HCT116 (cell line): ENCODE results near the gene FNDC11. TPM values are rescaled to one million over a fixed set of nuclear protein-coding genes. Genes with fewer than 3 reads are reported as not detected.

Source experiments
- ATAC-seq: fragments of 200-7000 bp; cut with Tn5 transposase; 2 replicates; pipeline ENCODE4 v1.9.1; 2020; ENCODE audit warnings: mild to moderate bottlenecking, moderate library complexity
- BruUV-seq: library from RNA; stranded (reverse); fragments of 400-500 nt; replicated peaks from 2 replicates; lab custom pipeline; 2021; lab: Mats Ljungman, UMichigan
- CTCF ChIA-PET: fragments of 300-600 bp; sonication (Branson Sonifier 250); formaldehyde crosslinking; loops from one replicate; lab custom pipeline; 2021; ENCODE audit warnings: antibody characterized with exemption; lab: Charles Lee
- POLR2A ChIA-PET: fragments of 300-600, 350-600 bp; sonication (Branson Sonifier 250); formaldehyde crosslinking; loops from one replicate; lab custom pipeline; 2021; ENCODE audit warnings: antibody characterized with exemption; lab: Charles Lee
- RAD21 ChIA-PET, 2 experiments: fragments of 300-600 bp; sonication (Branson Sonifier 250); formaldehyde crosslinking; loops; one replicate each; lab custom pipeline; 2023; ENCODE audit warnings: low total read pairs in 2 of 2; ENCODE audit not compliant: uncharacterized antibody in 2 of 2, unreplicated experiment in 2 of 2, low non-redundant PET in 1 of 2; lab: Charles Lee
- DNase-seq: peaks from one replicate; pipeline ENCODE4 v3.0.0-alpha.2; 2010; ENCODE audit warnings: low read depth, low spot score
- H2AFZ ChIP-seq: fragments of 200-600 bp; shearing (Covaris generic), sonication (generic); 2 replicates; pipeline ENCODE4 v1.6.1; 2017; ENCODE audit warnings: low read depth, mixed run types, mixed read lengths, antibody characterized with exemption, low read length; ENCODE audit not compliant: poor library complexity, severe bottlenecking
- H3K27ac ChIP-seq: 2 replicates; pipeline ENCODE4 v1.5.1; 2012; ENCODE audit warnings: low read depth, low read length
- H3K27me3 ChIP-seq: fragments of 200-600 bp; sonication (generic); 2 replicates; pipeline ENCODE4 v1.6.1; 2016; ENCODE audit warnings: mixed run types, low read length, mixed read lengths; ENCODE audit not compliant: insufficient read depth
- H3K36me3 ChIP-seq, 2 experiments: fragments of 200-500 bp in 1 of 2; fragments of 200-600 bp in 1 of 2; sonication (Bioruptor generic) in 1 of 2; sonication (generic) in 1 of 2; 2 replicates each; pipeline versions ENCODE4 v1.5.1 to v1.6.1; 2014 to 2016; ENCODE audit warnings: low read length in 2 of 2, inconsistent platforms in 1 of 2, mixed read lengths in 1 of 2, mixed run types in 1 of 2; ENCODE audit not compliant: insufficient read depth in 2 of 2, control insufficient read depth in 1 of 2
- H3K4me1 ChIP-seq, 2 experiments: fragments of 200-600 bp in 1 of 2; sonication (generic) in 1 of 2; 2 replicates each; pipeline versions ENCODE4 v1.5.1 to v1.6.1; 2012 to 2017; ENCODE audit warnings: low read length in 2 of 2, inconsistent platforms in 1 of 2, mild to moderate bottlenecking in 1 of 2, mixed read lengths in 1 of 2, mixed run types in 1 of 2, moderate library complexity in 1 of 2; ENCODE audit not compliant: insufficient read depth in 2 of 2, control insufficient read depth in 1 of 2
- H3K4me2 ChIP-seq: fragments of 200-600 bp; sonication (generic); 2 replicates; pipeline ENCODE4 v1.6.1; 2017; ENCODE audit warnings: mixed run types, low read length, mixed read lengths
- H3K4me3 ChIP-seq, 2 experiments: fragments of 200-600 bp in 1 of 2; sonication (generic) in 1 of 2; replicated peaks in 1 of 2; 2 replicates each; pipeline ENCODE4 v1.5.1; 2011 to 2016; ENCODE audit warnings: low read length in 2 of 2, control low read depth in 1 of 2, low read depth in 1 of 2, mild to moderate bottlenecking in 1 of 2, mixed read lengths in 1 of 2, mixed run types in 1 of 2
- H3K79me2 ChIP-seq: fragments of 200-600 bp; sonication (generic); 2 replicates; pipeline ENCODE4 v1.6.1; 2017; ENCODE audit warnings: mild to moderate bottlenecking, mixed run types, low read length, moderate library complexity, mixed read lengths; ENCODE audit not compliant: insufficient read depth
- H3K9ac ChIP-seq: fragments of 200-600 bp; sonication (generic); 2 replicates; pipeline ENCODE4 v1.6.1; 2016; ENCODE audit warnings: low read length, mixed read lengths
- H3K9me2 ChIP-seq: fragments of 200-600 bp; sonication (generic), shearing (Covaris generic); 2 replicates; pipeline ENCODE4 v1.6.1; 2017; ENCODE audit warnings: mixed run types, mild to moderate bottlenecking, moderate library complexity; ENCODE audit not compliant: insufficient read depth
- H3K9me3 ChIP-seq, 2 experiments: fragments of 200-500 bp in 1 of 2; fragments of 200-600 bp in 1 of 2; sonication (Bioruptor generic) in 1 of 2; sonication (generic) in 1 of 2; 2 replicates each; pipeline ENCODE4 v1.6.1; 2014 to 2017; ENCODE audit warnings: low read length in 2 of 2, mixed read lengths in 2 of 2, inconsistent platforms in 1 of 2, low read depth in 1 of 2, mild to moderate bottlenecking in 1 of 2, mixed run types in 1 of 2, moderate library complexity in 1 of 2; ENCODE audit not compliant: control insufficient read depth in 1 of 2, insufficient read depth in 1 of 2
- H4K20me1 ChIP-seq: fragments of 200-600 bp; sonication (generic), shearing (Covaris generic); 2 replicates; pipeline ENCODE4 v1.6.1; 2017; ENCODE audit warnings: mixed run types, mild to moderate bottlenecking, moderate library complexity; ENCODE audit not compliant: insufficient read depth
- CBX3 ChIP-seq: IDR thresholded peaks from 2 replicates; pipeline ENCODE4 v1.6.1; 2012; ENCODE audit warnings: low read depth
- CEBPB ChIP-seq: IDR thresholded peaks from 2 replicates; pipeline ENCODE4 v1.6.1; 2012; ENCODE audit warnings: low read depth
- FOSL1 ChIP-seq: IDR thresholded peaks from 2 replicates; pipeline ENCODE4 v1.6.1; 2012; ENCODE audit warnings: low read depth
- POLR2A ChIP-seq: IDR thresholded peaks from 2 replicates; pipeline ENCODE4 v1.7.0; 2011; ENCODE audit warnings: borderline replicate concordance; ENCODE audit not compliant: insufficient read depth, insufficient read length; ENCODE audit errors: extremely low read depth
- RAD21 ChIP-seq: IDR thresholded peaks from 2 replicates; pipeline ENCODE4 v1.6.1; 2012; ENCODE audit warnings: low read depth, mild to moderate bottlenecking
- SIN3A ChIP-seq: IDR thresholded peaks from 2 replicates; pipeline ENCODE4 v1.6.1; 2012; ENCODE audit warnings: low read depth
- SP1 ChIP-seq: IDR thresholded peaks from 2 replicates; pipeline ENCODE4 v1.6.1; 2012; ENCODE audit warnings: low read depth
- TCF7L2 ChIP-seq: IDR thresholded peaks from 2 replicates; pipeline ENCODE4 v1.7.0; 2011; ENCODE audit warnings: borderline replicate concordance, inconsistent platforms; ENCODE audit not compliant: insufficient read depth, insufficient read length; ENCODE audit errors: extremely low read depth
- YY1 ChIP-seq: IDR thresholded peaks from 2 replicates; pipeline ENCODE4 v1.6.1; 2011; ENCODE audit warnings: low read length, low read depth, moderate library complexity, mild to moderate bottlenecking; ENCODE audit not compliant: insufficient replicate concordance; ENCODE audit errors: extremely low read depth
- ZNF274 ChIP-seq: fragments of 200-500 bp; sonication (Bioruptor generic); IDR thresholded peaks from 2 replicates; pipeline ENCODE4 v1.6.1; 2014; ENCODE audit warnings: mild to moderate bottlenecking, low read depth, low read length, inconsistent platforms
- intact Hi-C: fragments of 100-400 bp; cut with micrococcal nuclease; formaldehyde crosslinking; loops from 2 replicates; pipeline ENCODE4 v1.10.0; 2022
- total RNA-seq: library from RNA; stranded (reverse); gene quantifications from one replicate; pipeline ENCODE4 v1.2.1, GENCODE V29; 2021; ENCODE audit not compliant: unreplicated experiment

FNDC11 gene
- total RNA-seq, 1 experiment from 2014 or later: 5.5 TPM

DNA sequence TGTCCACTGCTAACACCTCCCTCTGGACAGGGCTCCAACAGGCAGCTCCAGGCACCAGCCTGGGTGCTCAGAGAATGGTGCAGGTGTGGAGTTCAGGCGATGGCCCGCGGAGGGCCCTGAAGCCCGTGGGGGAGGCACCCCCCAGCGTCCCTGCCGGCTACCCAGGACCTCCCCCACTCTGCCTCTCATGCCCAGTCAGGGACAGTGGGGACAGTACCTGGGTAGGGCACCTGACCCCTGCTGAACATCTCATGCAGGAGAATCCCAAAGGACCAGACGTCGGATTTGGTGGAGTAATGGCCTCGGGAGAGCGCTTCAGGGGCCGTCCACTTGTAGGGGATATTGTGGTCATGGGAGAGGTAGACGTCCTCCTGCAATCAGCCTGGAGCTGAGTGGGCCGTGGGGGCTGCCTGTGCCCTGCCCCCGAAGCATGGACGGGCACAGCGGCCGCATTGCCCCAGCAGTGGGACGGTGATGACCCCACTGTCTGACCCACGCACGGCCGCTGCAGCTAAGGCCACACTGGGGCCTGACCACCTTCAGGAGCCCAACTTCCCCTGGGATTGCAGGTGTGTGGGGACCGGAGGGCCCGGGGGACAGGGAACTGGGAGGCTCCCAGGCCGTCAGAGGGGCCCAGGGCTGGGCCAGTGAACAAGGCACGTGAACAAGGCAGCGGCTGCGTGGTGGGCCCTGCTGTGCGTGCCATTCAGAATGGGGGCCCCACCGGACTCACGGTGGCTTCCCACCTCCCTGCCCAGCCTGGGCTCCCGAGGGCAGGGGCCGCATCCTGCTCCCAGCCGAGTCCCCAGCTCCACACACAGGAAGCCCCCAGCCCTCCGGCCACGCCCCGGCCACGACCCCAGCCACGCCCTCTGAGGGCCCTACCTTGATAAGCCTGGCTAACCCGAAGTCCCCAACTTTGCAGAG is 23.8 kb upstream of the FNDC11 start:
- Histone ChIP-seq H3K4me1 (peaks cover 18 to 26% of the 10 kb centered on the region in 2 experiments), H3K9me3 (no peaks in the 10 kb centered on the region), H3K4me3 (no peak overlapping the region), H3K27ac (no peak overlapping the region), H3K27me3 (no peaks in the 10 kb centered on the region), H4K20me1 (no peaks in the 10 kb centered on the region), H3K9ac (no peak overlapping the region), H3K9me2 (no peaks in the 10 kb centered on the region), H3K4me2 (no peak overlapping the region), H3K36me3 (no peaks in the 10 kb centered on the region), H3K79me2 (no peaks in the 10 kb centered on the region), H2AFZ (no peak overlapping the region)
- no peak for DNase-seq
- BruUV-seq: no TSS peak
- no peak for ATAC-seq
- TF ChIP-seq CEBPB: no peak
- no peak for TF ChIP-seq SIN3A
- TF ChIP-seq FOSL1: no peak
- TF ChIP-seq ZNF274: no peak
- TF ChIP-seq CBX3: no peak
- TF ChIP-seq RAD21: no peak
- no peak for TF ChIP-seq TCF7L2
- no peak for TF ChIP-seq POLR2A
- no peak for TF ChIP-seq SP1
- TF ChIP-seq YY1: no peak
- intact Hi-C loops: loop anchor here (10.0 kb wide), 1 partner anchor 95 kb away; no protein-coding TSS in a partner anchor
- POLR2A ChIA-PET: interaction anchor here (2.4 kb wide), 1 partner anchor 10 kb away, joined by 7 read pairs; the partner anchor contains the start of gene PPDPF
- RAD21 ChIA-PET: interaction anchor here in 1 of 2 experiments (0.6 kb wide), 1 partner anchor 10 kb away, joined by 3 read pairs; no protein-coding TSS in a partner anchor
- CTCF ChIA-PET: interaction anchor here (1.6 kb wide), 1 partner anchor 9 kb away, joined by 3 read pairs; no protein-coding TSS in a partner anchor
